Spleen (tissue), 7 donors: ENCODE measurements around the gene ARHGEF10L.

ENCODE experiments used
- CTCF ChIP-seq, 11 experiments: fragments of 200-600 bp in 7 of 11; fragments of 450-650 bp in 4 of 11; sonication (generic) in 4 of 11; IDR thresholded peaks in 8 of 11; conservative IDR thresholded peaks in 3 of 11; 1 replicate in 7 of 11; 2 replicates in 4 of 11; pipeline versions ENCODE4 v1.4.0 to v1.8.0; 2016 to 2021; ENCODE audit warnings: antibody characterized with exemption in 11 of 11, inconsistent platforms in 4 of 11, mild to moderate bottlenecking in 1 of 11
- POLR2A ChIP-seq, 3 donors: fragments of 450-650 bp; IDR thresholded peaks; one replicate each; pipeline ENCODE4 v1.5.1; 2017; ENCODE audit warnings: antibody characterized with exemption in 3 of 3, mild to moderate bottlenecking in 1 of 3
- donor health status: DM: no; HTN: no; CAD: no; lungs with moderate emphysema.
- donor health status: DM: no; HTN: no; CAD: no.
- donor health status: DM: no; HTN: no; CAD: no.

- TF ChIP-seq CTCF (IDR thresholded peaks at IDR 0.05 in 8 of 11, conservative IDR thresholded peaks at IDR 0.05 in 3 of 11), result no peak
- no peak for TF ChIP-seq POLR2A (IDR thresholded peaks at IDR 0.05)
Observed at GRCh38 chr1:17510138-17510537, 29.4 kb upstream of the ARHGEF10L start.
